LNCaP clone FGC (cell line): ENCODE data around the gene CCN2.

ENCODE experiments used
- DNase-seq: peaks from one replicate; pipeline ENCODE4 v3.0.0-alpha.2; 2011; ENCODE audit warnings: low read depth
- H3K4me3 ChIP-seq: 2 replicates; pipeline ENCODE4 v1.5.1; 2011; ENCODE audit warnings: mild to moderate bottlenecking, low read depth, low read length, control low read depth
- TF ChIP-seq, protein P1 (sequence below): IDR thresholded peaks from 2 replicates; pipeline ENCODE4 v1.5.1; 2012; ENCODE audit warnings: mild to moderate bottlenecking; ENCODE audit not compliant: control insufficient read depth, insufficient read depth; ENCODE audit errors: extremely low read depth

CCN2 gene, protein sequence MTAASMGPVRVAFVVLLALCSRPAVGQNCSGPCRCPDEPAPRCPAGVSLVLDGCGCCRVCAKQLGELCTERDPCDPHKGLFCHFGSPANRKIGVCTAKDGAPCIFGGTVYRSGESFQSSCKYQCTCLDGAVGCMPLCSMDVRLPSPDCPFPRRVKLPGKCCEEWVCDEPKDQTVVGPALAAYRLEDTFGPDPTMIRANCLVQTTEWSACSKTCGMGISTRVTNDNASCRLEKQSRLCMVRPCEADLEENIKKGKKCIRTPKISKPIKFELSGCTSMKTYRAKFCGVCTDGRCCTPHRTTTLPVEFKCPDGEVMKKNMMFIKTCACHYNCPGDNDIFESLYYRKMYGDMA

GRCh38 chr6:131950767-131951575 is at the start of gene CCN2:
Gene CCN2, minus strand, starts transcription at chr6:131951372. Its CDS starts 200 bp downstream, at chr6:131951172.
- TF ChIP-seq, protein P1, sequence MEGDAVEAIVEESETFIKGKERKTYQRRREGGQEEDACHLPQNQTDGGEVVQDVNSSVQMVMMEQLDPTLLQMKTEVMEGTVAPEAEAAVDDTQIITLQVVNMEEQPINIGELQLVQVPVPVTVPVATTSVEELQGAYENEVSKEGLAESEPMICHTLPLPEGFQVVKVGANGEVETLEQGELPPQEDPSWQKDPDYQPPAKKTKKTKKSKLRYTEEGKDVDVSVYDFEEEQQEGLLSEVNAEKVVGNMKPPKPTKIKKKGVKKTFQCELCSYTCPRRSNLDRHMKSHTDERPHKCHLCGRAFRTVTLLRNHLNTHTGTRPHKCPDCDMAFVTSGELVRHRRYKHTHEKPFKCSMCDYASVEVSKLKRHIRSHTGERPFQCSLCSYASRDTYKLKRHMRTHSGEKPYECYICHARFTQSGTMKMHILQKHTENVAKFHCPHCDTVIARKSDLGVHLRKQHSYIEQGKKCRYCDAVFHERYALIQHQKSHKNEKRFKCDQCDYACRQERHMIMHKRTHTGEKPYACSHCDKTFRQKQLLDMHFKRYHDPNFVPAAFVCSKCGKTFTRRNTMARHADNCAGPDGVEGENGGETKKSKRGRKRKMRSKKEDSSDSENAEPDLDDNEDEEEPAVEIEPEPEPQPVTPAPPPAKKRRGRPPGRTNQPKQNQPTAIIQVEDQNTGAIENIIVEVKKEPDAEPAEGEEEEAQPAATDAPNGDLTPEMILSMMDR: no peak
- H3K4me3 ChIP-seq: peak within 1 kb of the TSS; percentile 30
- DNase-seq: no peak

GRCh38 chr6:132000296-132000695 is 49.1 kb upstream of the CCN2 start:
- no peak for DNase-seq
- TF ChIP-seq, protein P1: no peak
- no peak overlapping the region for H3K4me3 ChIP-seq

DNA sequence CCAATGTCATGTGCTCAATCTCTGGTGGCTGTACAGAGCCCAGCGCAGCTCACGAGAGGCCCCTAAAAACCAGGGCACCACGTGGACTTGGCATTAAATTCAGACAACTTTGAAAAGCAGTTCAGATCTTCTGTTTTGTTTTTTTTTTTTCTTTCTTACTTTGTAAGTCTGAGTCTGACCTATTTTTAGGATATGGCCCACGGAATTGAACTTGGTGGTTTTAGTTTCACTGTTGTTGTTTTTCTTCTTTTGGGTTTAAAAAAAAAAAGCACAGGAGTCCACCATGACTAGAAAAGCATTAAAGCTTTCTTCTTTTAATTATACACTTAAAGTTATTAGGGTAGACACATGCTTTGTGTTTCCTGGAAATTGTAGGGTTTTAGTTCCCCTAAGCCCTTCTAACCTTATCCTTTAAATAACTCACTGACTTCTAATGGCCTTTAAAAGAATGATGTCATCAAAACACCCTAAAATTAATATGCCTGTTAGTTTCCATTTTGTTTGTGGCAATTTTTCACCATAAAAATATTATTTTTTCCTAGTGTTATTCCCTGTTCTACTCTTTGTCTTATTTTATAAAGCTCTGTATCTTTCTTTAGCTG is 48.5 kb upstream of the CCN2 start:
- H3K4me3 ChIP-seq: no peak overlapping the region
- DNase-seq: no peak
- TF ChIP-seq, protein P1: no peak

- no peak overlapping the region for H3K4me3 ChIP-seq
- TF ChIP-seq, protein P1: no peak
- no peak for DNase-seq
Observed at GRCh38 chr6:131998255-131998982, 47.2 kb upstream of the CCN2 start.

DNA sequence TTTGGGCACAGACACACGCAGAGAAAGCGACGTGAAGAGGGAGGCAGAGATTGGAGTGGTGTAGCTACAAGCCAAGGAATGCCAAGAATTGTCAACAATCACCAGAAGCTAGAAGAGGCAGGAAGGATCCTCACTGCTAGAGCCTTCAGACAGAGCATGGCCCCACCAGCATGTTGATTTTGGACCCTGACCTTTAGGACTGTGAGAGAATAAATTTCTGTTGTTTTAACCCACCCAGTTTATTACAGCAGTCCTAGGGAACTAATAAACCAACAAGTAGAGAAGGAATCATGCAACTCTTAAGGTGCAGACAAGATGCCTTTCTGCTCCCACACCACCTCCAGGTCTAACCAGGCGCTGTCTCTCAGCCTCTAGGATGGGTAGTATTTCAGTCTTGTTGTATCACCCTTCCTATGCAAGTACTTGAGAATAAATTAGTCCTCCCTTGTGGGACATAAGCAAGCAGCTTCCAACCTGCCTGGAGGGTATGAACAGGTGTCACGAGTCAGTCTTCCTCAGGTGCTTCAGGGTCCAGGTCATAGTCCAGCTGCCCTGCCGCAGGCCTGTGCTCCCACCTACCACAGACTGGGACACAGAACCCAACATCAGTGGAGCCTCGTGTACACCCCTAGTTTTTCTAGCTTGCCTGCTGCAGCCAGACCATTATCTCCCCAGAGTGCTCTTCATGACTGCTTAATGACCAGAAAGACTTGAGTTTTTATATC is 46.4 kb upstream of the CCN2 start:
- H3K4me3 ChIP-seq: no peak overlapping the region
- no peak for DNase-seq
- TF ChIP-seq, protein P1: no peak

- TF ChIP-seq, protein P1: no peak
- no peak overlapping the region for H3K4me3 ChIP-seq
- no peak for DNase-seq
Observed at GRCh38 chr6:131995917-131996316, 44.7 kb upstream of the CCN2 start.
